Right lobe of liver (tissue), 4 donors: ENCODE data around the gene UBE2QL1.

Experiments
- CTCF ChIP-seq, 4 donors: fragments of 200-600 bp in 3 of 4; fragments of 450-650 bp in 1 of 4; IDR thresholded peaks; one replicate each; pipeline versions ENCODE4 v1.5.1 to v1.8.0; 2016 to 2022; ENCODE audit warnings: antibody characterized with exemption in 4 of 4, mild to moderate bottlenecking in 2 of 4
- POLR2A ChIP-seq: fragments of 450-650 bp; IDR thresholded peaks from one replicate; pipeline ENCODE4 v1.6.1; 2017; ENCODE audit warnings: antibody characterized with exemption, mild to moderate bottlenecking
- donor health status: DM: no; HTN: no; CAD: no.
- donor health status: DM: no; HTN: no; CAD: no.
- donor health status: DM: no; HTN: yes; CAD: no.

- TF ChIP-seq POLR2A, result no peak
- TF ChIP-seq CTCF (IDR thresholded peaks at IDR 0.05), result no peak
These were observed 47.0 kb downstream of the UBE2QL1 start for GRCh38 chr5:6495433-6496206.
